Mammary microvascular endothelial cell (primary cell): ENCODE results near the gene MAP2. TPM values are rescaled to one million over a fixed set of nuclear protein-coding genes. Genes with fewer than 3 reads are reported as not detected.

ENCODE experiments used
- total RNA-seq: library from RNA; depleted of rRNA; stranded (reverse); fragments of >200 nt; gene quantifications from 2 replicates; pipeline ENCODE4 v1.2.3, GENCODE V29; 2015

Gene MAP2, protein sequence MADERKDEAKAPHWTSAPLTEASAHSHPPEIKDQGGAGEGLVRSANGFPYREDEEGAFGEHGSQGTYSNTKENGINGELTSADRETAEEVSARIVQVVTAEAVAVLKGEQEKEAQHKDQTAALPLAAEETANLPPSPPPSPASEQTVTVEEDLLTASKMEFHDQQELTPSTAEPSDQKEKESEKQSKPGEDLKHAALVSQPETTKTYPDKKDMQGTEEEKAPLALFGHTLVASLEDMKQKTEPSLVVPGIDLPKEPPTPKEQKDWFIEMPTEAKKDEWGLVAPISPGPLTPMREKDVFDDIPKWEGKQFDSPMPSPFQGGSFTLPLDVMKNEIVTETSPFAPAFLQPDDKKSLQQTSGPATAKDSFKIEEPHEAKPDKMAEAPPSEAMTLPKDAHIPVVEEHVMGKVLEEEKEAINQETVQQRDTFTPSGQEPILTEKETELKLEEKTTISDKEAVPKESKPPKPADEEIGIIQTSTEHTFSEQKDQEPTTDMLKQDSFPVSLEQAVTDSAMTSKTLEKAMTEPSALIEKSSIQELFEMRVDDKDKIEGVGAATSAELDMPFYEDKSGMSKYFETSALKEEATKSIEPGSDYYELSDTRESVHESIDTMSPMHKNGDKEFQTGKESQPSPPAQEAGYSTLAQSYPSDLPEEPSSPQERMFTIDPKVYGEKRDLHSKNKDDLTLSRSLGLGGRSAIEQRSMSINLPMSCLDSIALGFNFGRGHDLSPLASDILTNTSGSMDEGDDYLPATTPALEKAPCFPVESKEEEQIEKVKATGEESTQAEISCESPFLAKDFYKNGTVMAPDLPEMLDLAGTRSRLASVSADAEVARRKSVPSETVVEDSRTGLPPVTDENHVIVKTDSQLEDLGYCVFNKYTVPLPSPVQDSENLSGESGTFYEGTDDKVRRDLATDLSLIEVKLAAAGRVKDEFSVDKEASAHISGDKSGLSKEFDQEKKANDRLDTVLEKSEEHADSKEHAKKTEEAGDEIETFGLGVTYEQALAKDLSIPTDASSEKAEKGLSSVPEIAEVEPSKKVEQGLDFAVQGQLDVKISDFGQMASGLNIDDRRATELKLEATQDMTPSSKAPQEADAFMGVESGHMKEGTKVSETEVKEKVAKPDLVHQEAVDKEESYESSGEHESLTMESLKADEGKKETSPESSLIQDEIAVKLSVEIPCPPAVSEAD (N-terminal part only)
- total RNA-seq = 27.9 and 29.4 TPM in 2 replicates

DNA sequence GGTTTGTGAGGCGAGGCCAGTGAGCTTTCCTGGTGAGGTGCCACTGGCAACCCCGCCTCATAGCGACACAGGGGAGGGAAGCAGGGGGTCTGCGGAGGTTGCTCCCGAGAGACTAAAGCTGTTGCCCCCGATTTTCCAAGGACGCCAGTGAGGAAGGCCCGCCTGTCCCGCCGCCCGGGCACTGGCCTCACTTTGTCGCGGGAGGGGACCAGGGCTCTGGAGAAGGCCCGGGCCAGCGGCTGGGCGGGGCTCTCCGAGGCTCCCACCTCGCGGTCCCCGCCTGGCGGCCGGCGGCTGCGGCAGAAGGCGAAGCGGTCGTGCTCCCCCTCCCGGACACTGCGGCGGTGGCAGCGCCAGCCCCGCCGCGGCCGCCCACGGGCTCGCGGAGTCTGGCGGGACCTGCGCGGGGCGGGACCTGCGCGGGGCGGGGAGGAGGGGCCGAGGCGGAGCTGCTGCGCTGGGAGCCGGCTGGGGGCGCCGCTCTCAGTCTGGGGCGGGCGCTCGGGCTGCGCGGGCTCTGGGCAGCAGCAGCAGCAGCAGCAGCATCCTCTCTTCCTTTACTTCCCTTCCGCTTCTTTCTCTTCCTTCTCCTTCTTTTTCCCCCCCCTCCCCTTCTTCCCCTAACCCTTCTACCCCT, at the start of gene MAP2:
Gene MAP2, plus strand, starts transcription at position 486 of the 637 bp plus-strand sequence. CDS start 229,124 bp downstream, outside the sequence.

DNA sequence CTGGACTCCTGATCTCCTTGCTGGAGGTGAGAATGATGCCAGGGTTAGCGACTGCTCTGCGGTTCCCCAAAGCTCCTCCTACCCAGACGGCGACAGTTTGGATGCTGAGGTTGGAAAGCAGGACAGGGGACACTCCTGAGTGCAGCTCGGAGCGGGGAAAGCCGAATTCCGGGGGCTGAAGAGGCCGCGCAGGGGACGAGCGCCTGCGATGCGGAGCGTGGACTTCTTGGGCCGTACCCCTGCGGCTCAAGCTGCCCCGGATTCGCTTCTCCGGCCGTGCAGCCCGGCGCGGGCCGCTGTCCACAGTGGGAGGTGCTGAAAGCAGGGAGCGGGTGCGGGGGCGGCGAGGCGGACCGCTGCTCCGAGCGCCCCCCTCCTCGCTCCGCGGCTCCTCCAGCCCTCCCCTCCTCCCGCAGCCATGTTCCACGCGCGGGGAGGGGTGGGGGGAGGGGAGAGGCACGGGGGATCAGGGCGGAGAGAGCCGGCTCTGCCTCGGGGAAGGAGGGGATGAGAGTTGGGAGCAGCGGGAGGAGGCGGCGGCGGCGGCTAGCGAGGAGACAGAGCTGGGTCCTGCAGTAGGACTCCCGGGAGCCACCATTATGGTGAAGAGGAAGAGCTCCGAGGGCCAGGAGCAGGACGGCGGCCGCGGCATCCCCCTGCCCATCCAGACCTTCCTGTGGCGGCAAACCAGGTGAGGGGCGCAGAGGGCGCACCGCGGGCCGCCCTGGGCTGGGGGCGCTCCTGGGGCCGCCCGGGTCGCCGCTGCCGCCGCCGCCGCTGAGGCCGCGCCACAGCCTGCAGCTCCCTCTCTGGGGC, 347.8 kb downstream of the MAP2 start, which contains the start of gene UNC80:
Gene UNC80, plus strand, starts transcription at position 359 of the 816 bp plus-strand sequence. Its CDS starts 241 bp downstream, at position 600.

